Measurements from ENCODE around the gene SPHK1.

SPHK1 gene

DNA sequence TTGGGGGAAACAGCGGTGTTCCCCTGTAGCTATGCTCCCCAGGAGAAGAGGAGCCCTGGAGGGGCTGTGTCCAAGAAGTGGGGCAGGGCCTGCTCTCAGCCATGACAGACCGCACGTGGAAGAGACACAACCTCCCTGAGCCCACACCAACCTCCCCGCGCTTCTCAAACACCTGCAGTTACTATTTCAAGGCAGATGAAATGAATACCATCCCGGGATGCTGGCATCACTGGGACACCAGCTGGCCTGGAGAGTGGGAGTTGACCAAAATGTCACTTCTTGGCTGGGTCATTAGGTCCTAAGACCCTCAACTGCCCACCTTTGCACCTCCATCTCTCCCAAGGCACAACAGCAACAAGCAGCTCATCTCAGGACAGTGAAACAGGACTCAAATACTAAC lies 32.0 kb downstream of the SPHK1 start:
- Histone ChIP-seq H3K9me3 (replicated peaks in 1 of 2; ENCODE audit: control insufficient read depth in 2 of 2, insufficient read depth in 1 of 2, low read depth in 1 of 2, low read length in 2 of 2) (peaks cover 0 to 7% of the 10 kb centered on the region in 2 donors), H3K27me3 (ENCODE audit: control insufficient read depth in 3 of 3, insufficient read depth in 3 of 3, low read depth in 1 of 3, low read length in 3 of 3) (no peaks in the 10 kb centered on the region), H4K91ac (ENCODE audit: low read depth, low read length, poor library complexity) (no peak overlapping the region), H3K4me3 (ENCODE audit: low read length in 2 of 2) (no peak overlapping the region), H3K27ac (replicated peaks; ENCODE audit: low read length) (no peak overlapping the region), H3K18ac (ENCODE audit: low read length) (no peak overlapping the region), H2BK5ac (ENCODE audit: low read length) (no peak overlapping the region), H3K4me1 (ENCODE audit: control insufficient read depth in 2 of 2, insufficient read depth in 1 of 2, low read depth in 1 of 2, low read length in 2 of 2) (peaks cover 13 to 20% of the 10 kb centered on the region in 2 donors), H2BK12ac (ENCODE audit: low read length) (no peak overlapping the region), H3K36me3 (replicated peaks in 1 of 2; ENCODE audit: control insufficient read depth in 2 of 2, insufficient read depth in 2 of 2, low read length in 2 of 2) (peaks cover 5 to 26% of the 10 kb centered on the region in 2 donors), H3K23ac (ENCODE audit: low read depth, low read length, poor library complexity) (no peak overlapping the region), H4K8ac (ENCODE audit: low read depth, low read length) (no peak overlapping the region), H2BK15ac (ENCODE audit: low read length) (no peak overlapping the region), H3K14ac (ENCODE audit: low read length) (no peak overlapping the region), H3K79me1 (ENCODE audit: low read depth, low read length) (peaks cover 6% of the 10 kb centered on the region), H2BK120ac (ENCODE audit: low read depth, low read length) (no peak overlapping the region), H3K4ac (ENCODE audit: low read length) (no peak overlapping the region), H2AFZ (ENCODE audit: low read length) (no peak overlapping the region), H3K4me2 (ENCODE audit: insufficient read depth, low read length, poor library complexity, severe bottlenecking) (no peak overlapping the region), H2AK5ac (ENCODE audit: low read depth, low read length) (no peak overlapping the region), H3K9ac (ENCODE audit: low read depth, low read length, poor library complexity) (no peak overlapping the region)
- DNase-seq (ENCODE audit: low spot score), result no peak
- WGBS, 2 donors (ENCODE audit: extremely low coverage in 2 of 2, insufficient read length in 2 of 2, insufficient replicate concordance in 1 of 2), result no CpG with 5 or more reads among the region's 6 CpGs

DNA sequence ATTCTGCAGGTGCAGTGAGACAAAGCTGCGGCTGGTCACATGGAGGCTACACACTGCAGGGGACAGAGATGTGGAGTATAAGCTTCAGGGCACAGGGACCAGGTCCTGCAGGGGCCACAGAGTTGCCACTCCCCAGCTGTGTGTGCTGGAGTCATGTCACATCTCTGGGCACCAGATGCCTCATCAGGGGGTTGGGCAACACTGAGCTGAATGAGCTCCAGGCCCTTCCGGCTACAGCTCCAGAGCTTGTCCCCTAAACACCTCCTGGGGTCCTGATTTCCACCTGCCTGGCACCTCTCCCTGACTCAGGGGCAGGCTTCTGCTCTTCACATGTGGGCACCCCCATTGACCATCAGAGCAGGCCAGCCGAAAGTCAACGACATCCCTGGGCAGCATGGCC lies 32.5 kb downstream of the SPHK1 start:
- H3K79me1 ChIP-seq (ENCODE audit: low read depth, low read length), result peaks cover 6% of the 10 kb centered on the region
- H3K27me3 ChIP-seq (ENCODE audit: control insufficient read depth in 3 of 3, insufficient read depth in 3 of 3, low read depth in 1 of 3, low read length in 3 of 3), result no peaks in the 10 kb centered on the region
- H2BK5ac ChIP-seq (ENCODE audit: low read length), result no peak overlapping the region
- H4K91ac ChIP-seq (ENCODE audit: low read depth, low read length, poor library complexity), result no peak overlapping the region
- H3K4ac ChIP-seq (ENCODE audit: low read length), result no peak overlapping the region
- no peak overlapping the region for H3K14ac ChIP-seq (ENCODE audit: low read length)
- no peak overlapping the region for H3K4me2 ChIP-seq (ENCODE audit: insufficient read depth, low read length, poor library complexity, severe bottlenecking)
- H3K9ac ChIP-seq (ENCODE audit: low read depth, low read length, poor library complexity), result no peak overlapping the region
- no peak overlapping the region for H2BK12ac ChIP-seq (ENCODE audit: low read length)
- peaks cover 5 to 28% of the 10 kb centered on the region in 2 donors for H3K36me3 ChIP-seq (replicated peaks in 1 of 2; ENCODE audit: control insufficient read depth in 2 of 2, insufficient read depth in 2 of 2, low read length in 2 of 2)
- no peak overlapping the region for H3K18ac ChIP-seq (ENCODE audit: low read length)
- no peak overlapping the region for H3K23ac ChIP-seq (ENCODE audit: low read depth, low read length, poor library complexity)
- no peak overlapping the region for H4K8ac ChIP-seq (ENCODE audit: low read depth, low read length)
- peaks cover 0 to 7% of the 10 kb centered on the region in 2 donors for H3K9me3 ChIP-seq (replicated peaks in 1 of 2; ENCODE audit: control insufficient read depth in 2 of 2, insufficient read depth in 1 of 2, low read depth in 1 of 2, low read length in 2 of 2)
- H2AK5ac ChIP-seq (ENCODE audit: low read depth, low read length), result no peak overlapping the region
- H2AFZ ChIP-seq (ENCODE audit: low read length), result no peak overlapping the region
- H2BK15ac ChIP-seq (ENCODE audit: low read length), result no peak overlapping the region
- H3K4me3 ChIP-seq (ENCODE audit: low read length in 2 of 2), result no peak overlapping the region
- H3K27ac ChIP-seq (replicated peaks; ENCODE audit: low read length), result no peak overlapping the region
- H3K4me1 ChIP-seq (ENCODE audit: control insufficient read depth in 2 of 2, insufficient read depth in 1 of 2, low read depth in 1 of 2, low read length in 2 of 2), result peaks cover 13 to 20% of the 10 kb centered on the region in 2 donors
- WGBS, 2 donors (ENCODE audit: extremely low coverage in 2 of 2, insufficient read length in 2 of 2, insufficient replicate concordance in 1 of 2), result no CpG with 5 or more reads among the region's 4 CpGs
- no peak overlapping the region for H2BK120ac ChIP-seq (ENCODE audit: low read depth, low read length)
- no peak for DNase-seq (ENCODE audit: low spot score)

DNA sequence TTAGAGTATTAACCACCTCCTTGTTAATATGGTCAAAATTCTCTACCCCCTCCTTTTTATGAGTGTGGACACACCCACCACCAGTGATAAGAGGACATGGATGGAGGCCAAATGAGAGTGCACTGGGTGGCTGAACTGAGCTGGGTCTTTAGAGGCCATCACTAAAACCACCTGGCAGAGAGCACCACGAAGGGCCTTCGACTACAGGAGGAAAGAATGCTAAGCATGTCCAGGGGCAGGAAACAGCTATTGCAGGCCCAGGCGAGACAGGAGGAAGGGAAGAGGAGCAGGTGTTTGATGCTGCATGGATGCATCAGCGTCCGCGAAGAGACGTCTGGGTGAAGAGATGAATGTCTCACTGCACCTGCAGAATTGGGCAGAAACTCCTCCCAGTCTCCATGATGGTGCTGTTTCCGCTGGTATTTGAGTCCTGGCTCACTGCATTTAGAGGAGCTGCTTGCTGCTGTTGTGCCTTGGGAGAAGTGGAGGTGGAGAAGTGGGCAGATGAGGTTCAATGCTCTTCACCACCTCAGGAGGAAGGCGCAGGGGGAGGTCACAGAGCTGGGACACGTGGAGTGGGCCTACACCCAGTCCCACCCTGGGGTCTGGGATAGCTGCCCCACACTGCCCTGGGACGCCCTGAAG lies 33.2 kb downstream of the SPHK1 start:
- H4K8ac ChIP-seq (ENCODE audit: low read depth, low read length), result no peak overlapping the region
- H3K79me1 ChIP-seq (ENCODE audit: low read depth, low read length), result peaks cover 5% of the 10 kb centered on the region
- H3K27me3 ChIP-seq (ENCODE audit: control insufficient read depth in 3 of 3, insufficient read depth in 3 of 3, low read depth in 1 of 3, low read length in 3 of 3), result no peaks in the 10 kb centered on the region
- no peak overlapping the region for H2BK5ac ChIP-seq (ENCODE audit: low read length)
- H3K23ac ChIP-seq (ENCODE audit: low read depth, low read length, poor library complexity), result no peak overlapping the region
- H3K9ac ChIP-seq (ENCODE audit: low read depth, low read length, poor library complexity), result peak overlapping the region; percentile 53
- no peak overlapping the region for H3K4me2 ChIP-seq (ENCODE audit: insufficient read depth, low read length, poor library complexity, severe bottlenecking)
- H3K4me1 ChIP-seq (ENCODE audit: control insufficient read depth in 2 of 2, insufficient read depth in 1 of 2, low read depth in 1 of 2, low read length in 2 of 2), result peaks cover 13 to 20% of the 10 kb centered on the region in 2 donors
- no CpG with 5 or more reads among the region's 11 CpGs for WGBS, 2 donors (ENCODE audit: extremely low coverage in 2 of 2, insufficient read length in 2 of 2, insufficient replicate concordance in 1 of 2)
- no peak overlapping the region for H3K27ac ChIP-seq (replicated peaks; ENCODE audit: low read length)
- no peak overlapping the region for H3K4ac ChIP-seq (ENCODE audit: low read length)
- H3K18ac ChIP-seq (ENCODE audit: low read length), result no peak overlapping the region
- H2BK120ac ChIP-seq (ENCODE audit: low read depth, low read length), result no peak overlapping the region
- H2AFZ ChIP-seq (ENCODE audit: low read length), result no peak overlapping the region
- no peak overlapping the region for H2BK15ac ChIP-seq (ENCODE audit: low read length)
- H3K4me3 ChIP-seq (ENCODE audit: low read length in 2 of 2), result no peak overlapping the region
- H4K91ac ChIP-seq (ENCODE audit: low read depth, low read length, poor library complexity), result no peak overlapping the region
- H2BK12ac ChIP-seq (ENCODE audit: low read length), result no peak overlapping the region
- H3K14ac ChIP-seq (ENCODE audit: low read length), result no peak overlapping the region
- peaks cover 5 to 30% of the 10 kb centered on the region in 2 donors for H3K36me3 ChIP-seq (replicated peaks in 1 of 2; ENCODE audit: control insufficient read depth in 2 of 2, insufficient read depth in 2 of 2, low read length in 2 of 2)
- H2AK5ac ChIP-seq (ENCODE audit: low read depth, low read length), result no peak overlapping the region
- H3K9me3 ChIP-seq (replicated peaks in 1 of 2; ENCODE audit: control insufficient read depth in 2 of 2, insufficient read depth in 1 of 2, low read depth in 1 of 2, low read length in 2 of 2), result peaks cover 0 to 14% of the 10 kb centered on the region in 2 donors
- no peak for DNase-seq (ENCODE audit: low spot score)

DNA sequence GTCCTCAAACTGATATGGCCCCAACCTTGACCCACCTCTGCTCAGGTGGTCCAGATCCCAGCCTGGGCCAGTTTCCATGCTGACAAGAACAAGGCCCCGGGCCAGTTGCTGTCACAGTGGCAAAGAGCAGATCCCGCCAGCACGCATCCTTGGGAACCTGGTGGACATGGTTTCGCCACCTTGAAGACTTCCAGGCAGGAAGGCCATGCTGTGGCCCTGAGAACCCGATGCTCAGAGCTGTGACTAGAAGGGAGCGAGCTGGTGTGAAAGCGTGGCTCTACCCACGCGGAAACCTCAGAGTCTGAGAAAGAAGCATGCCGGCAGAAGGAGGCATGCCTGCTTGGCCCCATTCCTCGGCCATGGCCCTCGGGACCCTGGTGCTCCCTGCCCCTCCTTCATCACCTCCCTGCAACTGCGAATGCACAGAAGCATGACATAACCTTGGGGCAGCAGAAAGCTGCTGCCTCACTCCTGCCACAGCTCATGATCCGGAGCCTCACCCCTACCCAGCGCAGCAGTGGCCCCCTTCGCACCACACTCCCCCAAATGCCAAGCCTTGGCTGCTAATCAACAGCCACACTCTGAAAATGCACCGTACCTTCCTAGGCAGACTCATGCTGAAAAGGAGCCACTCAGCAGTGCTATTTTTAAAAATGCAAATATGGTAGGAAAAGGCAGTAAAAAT lies 35.3 kb downstream of the SPHK1 start:
- DNase-seq (ENCODE audit: low spot score), result no peak
- Histone ChIP-seq H3K4me1 (ENCODE audit: control insufficient read depth in 2 of 2, insufficient read depth in 1 of 2, low read depth in 1 of 2, low read length in 2 of 2) (peaks cover 5 to 6% of the 10 kb centered on the region in 2 donors), H3K36me3 (replicated peaks in 1 of 2; ENCODE audit: control insufficient read depth in 2 of 2, insufficient read depth in 2 of 2, low read length in 2 of 2) (peaks cover 5 to 32% of the 10 kb centered on the region in 2 donors), H2BK5ac (ENCODE audit: low read length) (no peak overlapping the region), H3K9me3 (replicated peaks in 1 of 2; ENCODE audit: control insufficient read depth in 2 of 2, insufficient read depth in 1 of 2, low read depth in 1 of 2, low read length in 2 of 2) (peaks cover 0 to 19% of the 10 kb centered on the region in 2 donors), H3K27me3 (ENCODE audit: control insufficient read depth in 3 of 3, insufficient read depth in 3 of 3, low read depth in 1 of 3, low read length in 3 of 3) (no peaks in the 10 kb centered on the region), H4K8ac (ENCODE audit: low read depth, low read length) (no peak overlapping the region), H3K9ac (ENCODE audit: low read depth, low read length, poor library complexity) (no peak overlapping the region), H3K23ac (ENCODE audit: low read depth, low read length, poor library complexity) (peak overlapping the region; percentile 22), H3K14ac (ENCODE audit: low read length) (no peak overlapping the region), H3K4ac (ENCODE audit: low read length) (no peak overlapping the region), H4K91ac (ENCODE audit: low read depth, low read length, poor library complexity) (no peak overlapping the region), H3K18ac (ENCODE audit: low read length) (no peak overlapping the region), H2BK15ac (ENCODE audit: low read length) (no peak overlapping the region), H2AFZ (ENCODE audit: low read length) (no peak overlapping the region), H3K4me2 (ENCODE audit: insufficient read depth, low read length, poor library complexity, severe bottlenecking) (no peak overlapping the region), H2BK12ac (ENCODE audit: low read length) (no peak overlapping the region), H3K79me1 (ENCODE audit: low read depth, low read length) (peaks cover 2% of the 10 kb centered on the region), H2AK5ac (ENCODE audit: low read depth, low read length) (no peak overlapping the region), H2BK120ac (ENCODE audit: low read depth, low read length) (no peak overlapping the region), H3K4me3 (ENCODE audit: low read length in 2 of 2) (no peak overlapping the region), H3K27ac (replicated peaks; ENCODE audit: low read length) (no peak overlapping the region)
- no CpG with 5 or more reads among the region's 17 CpGs for WGBS, 2 donors (ENCODE audit: extremely low coverage in 2 of 2, insufficient read length in 2 of 2, insufficient replicate concordance in 1 of 2)

All from neuronal stem cell (in vitro differentiated cells).